ENCODE measurements around the gene GREB1. TPM values are rescaled to one million over a fixed set of nuclear protein-coding genes. Genes with fewer than 3 reads are reported as not detected.

GREB1 gene
- total RNA-seq, 1 donor from 2014 or later: 0.05 TPM

- Mint-ChIP-seq H3K4me3 (no peak overlapping the region), H3K36me3 (ENCODE audit: low read depth) (no peaks in the 10 kb centered on the region), H3K4me1 (no peaks in the 10 kb centered on the region), H3K9me3 (no peaks in the 10 kb centered on the region), H3K27ac (no peak overlapping the region), H3K27me3 (no peaks in the 10 kb centered on the region)
- intact Hi-C loops (cut with micrococcal nuclease): no loop called here
- no peak for DNase-seq
These were observed 82.3 kb downstream of the GREB1 start for GRCh38 chr2:11616097-11616687.

DNA sequence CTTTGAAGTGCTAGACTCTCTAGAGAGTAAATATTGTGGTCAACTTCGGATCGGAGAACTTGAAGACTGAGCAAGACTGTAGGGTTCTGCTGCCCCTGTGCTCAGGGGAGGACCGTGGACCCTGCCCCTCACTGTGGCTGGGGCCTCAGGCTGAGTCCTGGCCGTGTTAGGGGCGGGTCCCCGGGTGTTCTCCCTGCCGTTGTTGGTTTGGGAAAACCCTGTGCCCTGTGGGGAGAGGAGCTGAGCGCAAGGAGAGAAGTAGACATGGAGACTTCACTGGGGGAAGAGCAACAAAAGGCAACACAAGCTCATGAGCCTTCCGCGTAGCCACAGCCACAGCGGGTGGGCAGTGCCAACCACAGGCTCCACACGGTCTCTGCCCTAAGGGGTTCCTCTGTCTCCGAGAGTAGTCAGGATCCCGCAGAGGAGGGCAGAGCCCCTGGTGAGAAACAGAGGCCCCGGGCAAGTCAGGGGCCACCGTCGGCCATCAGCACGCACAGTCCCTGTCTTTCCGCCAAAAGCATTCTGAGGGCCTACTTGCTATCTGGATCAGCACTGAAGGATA lies 83.1 kb downstream of the GREB1 start:
- Mint-ChIP-seq H3K27ac (no peak overlapping the region), H3K27me3 (no peaks in the 10 kb centered on the region), H3K36me3 (ENCODE audit: low read depth) (no peaks in the 10 kb centered on the region), H3K4me1 (no peaks in the 10 kb centered on the region), H3K9me3 (no peaks in the 10 kb centered on the region), H3K4me3 (no peak overlapping the region)
- DNase-seq: no peak
- intact Hi-C loops (cut with micrococcal nuclease): no loop called here

DNA sequence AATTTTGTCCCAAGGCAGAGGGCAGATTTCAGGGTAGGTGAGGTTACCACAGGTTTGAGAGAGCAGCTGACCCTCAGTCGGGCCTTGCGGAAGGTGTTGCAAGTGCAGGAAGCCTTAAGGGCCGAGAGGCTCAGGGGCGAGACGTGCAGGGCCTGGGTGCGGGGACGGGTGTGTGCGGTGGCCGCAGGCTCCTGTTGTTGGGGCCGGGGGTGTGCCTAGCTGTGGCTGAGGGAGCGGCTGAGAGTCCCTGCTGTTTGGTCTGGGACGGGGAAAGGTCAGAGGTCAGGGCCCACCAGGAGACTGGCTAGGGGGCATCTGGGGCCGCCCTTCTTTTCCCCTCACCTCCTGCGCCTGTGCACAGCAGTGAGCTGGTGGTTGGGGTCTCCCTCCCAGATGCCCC lies 83.7 kb downstream of the GREB1 start:
- H3K27me3 Mint-ChIP-seq: no peaks in the 10 kb centered on the region
- DNase-seq: no peak
- intact Hi-C loops (cut with micrococcal nuclease): no loop called here
- no peaks in the 10 kb centered on the region for H3K9me3 Mint-ChIP-seq
- no peaks in the 10 kb centered on the region for H3K36me3 Mint-ChIP-seq (ENCODE audit: low read depth)
- H3K4me1 Mint-ChIP-seq: no peaks in the 10 kb centered on the region
- no peak overlapping the region for H3K27ac Mint-ChIP-seq
- H3K4me3 Mint-ChIP-seq: no peak overlapping the region

GRCh38 chr2:11617984-11618707 lies 84.3 kb downstream of the GREB1 start:
- no peaks in the 10 kb centered on the region for H3K4me1 Mint-ChIP-seq

GRCh38 chr2:11618708-11619062 lies 84.8 kb downstream of the GREB1 start:
- Mint-ChIP-seq H3K27me3 (no peaks in the 10 kb centered on the region), H3K4me3 (no peak overlapping the region), H3K36me3 (ENCODE audit: low read depth) (no peaks in the 10 kb centered on the region), H3K27ac (no peak overlapping the region), H3K4me1 (no peaks in the 10 kb centered on the region), H3K9me3 (no peaks in the 10 kb centered on the region)
- no peak for DNase-seq
- intact Hi-C loops (cut with micrococcal nuclease): no loop called here

More at GRCh38 chr2:11617984-11618707, 84.3 kb downstream of the GREB1 start:
- Mint-ChIP-seq H3K27me3 (no peaks in the 10 kb centered on the region), H3K4me3 (no peak overlapping the region), H3K36me3 (ENCODE audit: low read depth) (no peaks in the 10 kb centered on the region), H3K27ac (no peak overlapping the region), H3K9me3 (no peaks in the 10 kb centered on the region)
- no peak for DNase-seq
- intact Hi-C loops (cut with micrococcal nuclease): no loop called here

DNA sequence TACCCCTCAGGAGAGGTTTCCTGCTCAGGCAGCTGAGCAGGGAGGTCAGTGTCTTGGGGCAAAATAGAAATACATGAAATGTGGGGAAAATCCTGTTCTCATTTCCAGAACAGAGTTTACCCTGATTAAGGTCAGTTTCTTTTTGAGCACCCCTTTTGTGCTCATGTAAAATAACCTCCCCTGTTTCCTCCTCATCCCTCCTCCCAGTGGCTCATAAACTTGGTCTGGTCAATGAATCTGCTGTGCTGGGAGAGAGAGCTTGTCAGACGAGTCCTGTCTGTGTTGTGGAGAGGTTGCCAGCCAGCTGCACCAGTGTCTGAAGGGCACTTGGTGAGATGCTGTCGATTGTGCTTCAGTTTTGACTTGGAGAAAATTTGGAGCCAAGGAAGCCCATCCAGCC lies 87.6 kb downstream of the GREB1 start:
- no peaks in the 10 kb centered on the region for H3K9me3 Mint-ChIP-seq
- H3K36me3 Mint-ChIP-seq (ENCODE audit: low read depth): no peaks in the 10 kb centered on the region
- no peak for DNase-seq
- no peak overlapping the region for H3K4me3 Mint-ChIP-seq
- no peaks in the 10 kb centered on the region for H3K4me1 Mint-ChIP-seq
- H3K27ac Mint-ChIP-seq: no peak overlapping the region
- no peaks in the 10 kb centered on the region for H3K27me3 Mint-ChIP-seq
- intact Hi-C loops (cut with micrococcal nuclease): no loop called here

DNA sequence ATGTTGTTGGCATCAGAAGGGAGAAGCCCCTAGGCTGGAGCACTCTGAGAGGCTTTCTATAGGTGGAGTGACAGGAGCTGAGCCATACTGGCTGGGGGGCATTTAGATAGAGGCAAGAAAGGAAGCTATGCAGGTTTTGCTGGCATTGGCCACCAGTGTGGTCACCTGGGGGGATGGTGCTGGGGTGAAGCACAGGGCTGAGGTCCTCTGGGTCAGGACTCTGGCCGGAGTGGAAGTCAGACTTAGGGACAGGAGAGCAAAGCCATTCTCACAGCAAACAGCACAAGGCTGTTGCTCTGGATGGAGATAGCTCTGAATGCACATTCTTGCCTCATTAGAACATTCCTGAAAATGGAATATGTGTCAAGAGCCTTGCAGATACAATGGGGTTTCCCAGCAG lies 88.8 kb downstream of the GREB1 start:
- Mint-ChIP-seq H3K4me3 (no peak overlapping the region), H3K9me3 (no peaks in the 10 kb centered on the region), H3K27ac (no peak overlapping the region), H3K27me3 (no peaks in the 10 kb centered on the region), H3K36me3 (ENCODE audit: low read depth) (no peaks in the 10 kb centered on the region), H3K4me1 (no peaks in the 10 kb centered on the region)
- intact Hi-C loops (cut with micrococcal nuclease): no loop called here
- no peak for DNase-seq

GRCh38 chr2:11624893-11625292 lies 91.0 kb downstream of the GREB1 start:
- no peaks in the 10 kb centered on the region for H3K36me3 Mint-ChIP-seq (ENCODE audit: low read depth)
- H3K4me3 Mint-ChIP-seq: no peak overlapping the region
- H3K27ac Mint-ChIP-seq: no peak overlapping the region
- DNase-seq: no peak
- no peaks in the 10 kb centered on the region for H3K27me3 Mint-ChIP-seq
- intact Hi-C loops (cut with micrococcal nuclease): no loop called here
- H3K9me3 Mint-ChIP-seq: no peaks in the 10 kb centered on the region
- no peaks in the 10 kb centered on the region for H3K4me1 Mint-ChIP-seq

DNA sequence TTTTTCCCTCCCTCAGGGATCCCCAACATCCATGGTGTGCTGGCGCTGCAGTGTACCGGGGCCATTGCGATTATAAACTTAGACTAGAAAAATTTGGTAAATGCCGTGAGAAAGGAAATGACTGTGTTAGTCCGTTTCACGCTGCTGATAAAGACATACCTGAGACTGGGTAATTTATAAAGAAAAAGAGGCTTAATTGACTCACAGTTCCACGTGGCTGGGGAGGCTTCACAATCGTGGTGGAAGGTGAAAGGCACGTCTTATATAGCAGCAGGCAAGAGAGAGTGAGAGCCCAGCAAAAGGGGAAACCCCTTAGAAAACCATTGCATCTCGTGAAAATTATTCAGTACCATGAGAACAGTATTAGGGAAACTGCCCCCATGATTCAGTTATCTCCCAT lies 91.8 kb downstream of the GREB1 start:
- Mint-ChIP-seq H3K9me3 (no peaks in the 10 kb centered on the region), H3K36me3 (ENCODE audit: low read depth) (no peaks in the 10 kb centered on the region), H3K4me1 (no peaks in the 10 kb centered on the region), H3K4me3 (no peak overlapping the region), H3K27me3 (no peaks in the 10 kb centered on the region), H3K27ac (no peak overlapping the region)
- intact Hi-C loops (cut with micrococcal nuclease): no loop called here
- DNase-seq: no peak

DNA sequence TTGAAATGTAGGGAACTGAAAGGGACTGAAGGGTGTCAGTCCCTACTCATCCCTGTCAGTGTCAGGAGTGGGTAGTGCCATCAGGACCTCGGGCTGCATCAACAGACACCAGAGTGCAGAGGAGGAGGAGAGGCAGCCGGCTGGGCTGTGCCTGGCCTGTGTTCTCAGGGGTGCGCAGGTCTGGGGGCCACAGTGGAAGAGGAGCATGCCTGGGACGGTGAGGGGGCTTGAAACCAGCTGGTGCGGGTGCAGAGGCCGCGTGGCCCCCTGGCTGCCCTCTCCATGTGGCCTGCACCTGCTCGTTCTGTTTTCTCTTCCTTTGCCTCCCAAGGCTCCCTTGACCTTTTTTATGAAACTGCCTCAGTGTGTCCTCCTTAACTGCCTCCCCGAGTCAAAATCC lies 94.8 kb downstream of the GREB1 start:
- no peak overlapping the region for H3K27ac Mint-ChIP-seq
- no peaks in the 10 kb centered on the region for H3K27me3 Mint-ChIP-seq
- H3K4me1 Mint-ChIP-seq: no peaks in the 10 kb centered on the region
- no peaks in the 10 kb centered on the region for H3K9me3 Mint-ChIP-seq
- intact Hi-C loops (cut with micrococcal nuclease): no loop called here
- H3K36me3 Mint-ChIP-seq (ENCODE audit: low read depth): no peaks in the 10 kb centered on the region
- H3K4me3 Mint-ChIP-seq: no peak overlapping the region
- no peak for DNase-seq

- DNase-seq: no peak
- no peak overlapping the region for H3K4me3 Mint-ChIP-seq
- no peaks in the 10 kb centered on the region for H3K36me3 Mint-ChIP-seq (ENCODE audit: low read depth)
- H3K9me3 Mint-ChIP-seq: no peaks in the 10 kb centered on the region
- intact Hi-C loops (cut with micrococcal nuclease): no loop called here
- no peak overlapping the region for H3K27ac Mint-ChIP-seq
- H3K4me1 Mint-ChIP-seq: no peaks in the 10 kb centered on the region
- H3K27me3 Mint-ChIP-seq: no peaks in the 10 kb centered on the region
These were observed 95.4 kb downstream of the GREB1 start for GRCh38 chr2:11629215-11629614.

DNA sequence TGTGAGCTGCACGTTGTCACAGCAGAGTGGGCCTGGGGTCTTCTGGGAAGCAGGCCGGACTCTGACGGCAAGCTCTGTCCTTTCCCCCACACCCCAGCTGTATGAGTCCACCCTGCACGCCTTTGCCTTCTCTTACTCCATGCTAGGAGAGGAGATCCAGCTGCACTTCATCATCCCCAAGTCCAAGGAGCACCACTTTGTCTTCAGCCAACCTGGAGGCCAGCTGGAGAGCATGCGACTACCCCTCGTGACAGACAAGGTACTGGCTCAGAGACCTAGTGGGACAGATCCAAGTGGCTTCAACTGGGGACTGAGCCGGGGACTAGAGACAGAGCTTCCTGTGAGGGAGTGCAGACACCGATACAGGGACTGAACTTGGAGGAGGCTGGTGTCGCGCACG lies 96.0 kb downstream of the GREB1 start:
- intact Hi-C loops (cut with micrococcal nuclease): no loop called here
- Mint-ChIP-seq H3K36me3 (ENCODE audit: low read depth) (no peaks in the 10 kb centered on the region), H3K4me3 (no peak overlapping the region), H3K27me3 (no peaks in the 10 kb centered on the region), H3K27ac (no peak overlapping the region), H3K4me1 (no peaks in the 10 kb centered on the region), H3K9me3 (no peaks in the 10 kb centered on the region)
- no peak for DNase-seq

GRCh38 chr2:11630855-11631254 lies 97.0 kb downstream of the GREB1 start:
- Mint-ChIP-seq H3K4me3 (no peak overlapping the region), H3K27me3 (no peaks in the 10 kb centered on the region), H3K36me3 (ENCODE audit: low read depth) (no peaks in the 10 kb centered on the region), H3K9me3 (no peaks in the 10 kb centered on the region), H3K27ac (no peak overlapping the region), H3K4me1 (no peaks in the 10 kb centered on the region)
- DNase-seq: no peak
- intact Hi-C loops (cut with micrococcal nuclease): no loop called here

- no peak overlapping the region for H3K4me3 Mint-ChIP-seq
- H3K27ac Mint-ChIP-seq: no peak overlapping the region
- no peak for DNase-seq
- H3K9me3 Mint-ChIP-seq: no peaks in the 10 kb centered on the region
- H3K27me3 Mint-ChIP-seq: peaks cover 2% of the 10 kb centered on the region
- H3K36me3 Mint-ChIP-seq (ENCODE audit: low read depth): no peaks in the 10 kb centered on the region
- H3K4me1 Mint-ChIP-seq: no peaks in the 10 kb centered on the region
- intact Hi-C loops (cut with micrococcal nuclease): no loop called here
These were observed 97.6 kb downstream of the GREB1 start for GRCh38 chr2:11631462-11631861.

Measured in activated CD4-positive, alpha-beta T cell treated with anti-CD3 and anti-CD28 coated beads, Interleukin-2, amount 10 ng/mL, durations not matched to agents 24 days and 14 days (primary cell).